KOPT-K1 (cell line): ENCODE data around the gene TMEM50B.
A peak's percentile ranks its signal among the peaks of the same experiment; 100 is the strongest.
"Not testable (repeated sequence)": the region's sequence is repeated elsewhere in the genome, so short reads cannot be mapped to it uniquely, and the experiment has no call there.

ENCODE experiments used
- H3K27ac ChIP-seq: fragments of 200-600 bp; sonication (generic); 2 replicates; pipeline ENCODE4 v1.5.1; 2016; ENCODE audit warnings: antibody characterized with exemption, mild to moderate bottlenecking, low read depth, low read length; ENCODE audit not compliant: poor library complexity, severe bottlenecking
- H3K36me3 ChIP-seq: fragments of 200-600 bp; sonication (generic); 2 replicates; pipeline ENCODE4 v1.5.1; 2017; ENCODE audit warnings: antibody characterized with exemption, mild to moderate bottlenecking, low read length, moderate library complexity; ENCODE audit not compliant: insufficient read depth
- H3K9me3 ChIP-seq: fragments of 200-600 bp; sonication (generic); 2 replicates; pipeline ENCODE4 v1.5.1; 2017; ENCODE audit warnings: antibody characterized with exemption, low read length, mild to moderate bottlenecking; ENCODE audit not compliant: insufficient read depth, poor library complexity, severe bottlenecking

The TMEM50B gene

GRCh38 chr21:33490991-33491372, 11.2 kb upstream of the TMEM50B start:
- peak overlapping the region; percentile 52 for H3K27ac ChIP-seq
- no peaks in the 10 kb centered on the region for H3K36me3 ChIP-seq
- H3K9me3 ChIP-seq, result no peaks in the 10 kb centered on the region

- Histone ChIP-seq H3K36me3 (no peaks in the 10 kb centered on the region), H3K9me3 (no peaks in the 10 kb centered on the region), H3K27ac (no peak overlapping the region)
Observed at GRCh38 chr21:33488936-33489335, 9.2 kb upstream of the TMEM50B start.

- no peaks in the 10 kb centered on the region for H3K36me3 ChIP-seq
- H3K9me3 ChIP-seq, result no peaks in the 10 kb centered on the region
- no peak overlapping the region for H3K27ac ChIP-seq
Observed at GRCh38 chr21:33487996-33488395, 8.2 kb upstream of the TMEM50B start.

GRCh38 chr21:33481314-33481943, 1.7 kb upstream of the TMEM50B start:
- no peak overlapping the region for H3K27ac ChIP-seq
- H3K36me3 ChIP-seq, result no peaks in the 10 kb centered on the region
- no peaks in the 10 kb centered on the region for H3K9me3 ChIP-seq

GRCh38 chr21:33480481-33481103, 818 bp upstream of the TMEM50B start:
- Histone ChIP-seq H3K27ac (peak overlapping the region; percentile 58), H3K36me3 (no peaks in the 10 kb centered on the region), H3K9me3 (no peaks in the 10 kb centered on the region)

GRCh38 chr21:33478935-33479678, 667 bp downstream of the TMEM50B start:
- Histone ChIP-seq H3K27ac (peak overlapping the region; percentile 62), H3K9me3 (no peaks in the 10 kb centered on the region), H3K36me3 (no peaks in the 10 kb centered on the region)

- Histone ChIP-seq H3K9me3 (no peaks in the 10 kb centered on the region), H3K36me3 (no peaks in the 10 kb centered on the region), H3K27ac (no peak overlapping the region)
Observed at GRCh38 chr21:33478182-33478581, 1.6 kb downstream of the TMEM50B start.

GRCh38 chr21:33477066-33477465, 2.7 kb downstream of the TMEM50B start:
- no peaks in the 10 kb centered on the region for H3K9me3 ChIP-seq
- H3K36me3 ChIP-seq, result no peaks in the 10 kb centered on the region
- no peak overlapping the region for H3K27ac ChIP-seq

- no peaks in the 10 kb centered on the region for H3K9me3 ChIP-seq
- H3K27ac ChIP-seq, result no peak overlapping the region
- H3K36me3 ChIP-seq, result no peaks in the 10 kb centered on the region
Observed at GRCh38 chr21:33473344-33473743, 6.4 kb downstream of the TMEM50B start.

- no peak overlapping the region for H3K27ac ChIP-seq
- H3K9me3 ChIP-seq, result no peaks in the 10 kb centered on the region
- no peaks in the 10 kb centered on the region for H3K36me3 ChIP-seq
Observed at GRCh38 chr21:33470701-33471100, 9.1 kb downstream of the TMEM50B start.

GRCh38 chr21:33469183-33469582, 10.6 kb downstream of the TMEM50B start:
- not testable (repeated sequence) for H3K36me3 ChIP-seq, H3K27ac ChIP-seq, H3K9me3 ChIP-seq

- H3K36me3 ChIP-seq, result peaks cover 3% of the 10 kb centered on the region; the same call in 1 of the 2 replicates
- H3K27ac ChIP-seq, result no peak overlapping the region
- no peaks in the 10 kb centered on the region for H3K9me3 ChIP-seq
Observed at GRCh38 chr21:33461538-33462250, 18.1 kb downstream of the TMEM50B start.

GRCh38 chr21:33458861-33459260, 20.9 kb downstream of the TMEM50B start:
- no peak overlapping the region for H3K27ac ChIP-seq
- no peaks in the 10 kb centered on the region for H3K9me3 ChIP-seq
- H3K36me3 ChIP-seq, result peaks cover 12% of the 10 kb centered on the region

- Histone ChIP-seq H3K36me3 (peaks cover 12% of the 10 kb centered on the region), H3K27ac (no peak overlapping the region)
Observed at GRCh38 chr21:33455686-33456446, 23.9 kb downstream of the TMEM50B start.

More at GRCh38 chr21:33455686-33456446, 23.9 kb downstream of the TMEM50B start:
- H3K9me3 ChIP-seq, result no peaks in the 10 kb centered on the region
